A549 (cell line): ENCODE measurements around the gene FRZB.

Experiments used
- CEBPB ChIP-seq, 2 experiments: fragments of >200 bp in 1 of 2; sonication (Bioruptor Twin) in 1 of 2; formaldehyde crosslinking in 1 of 2; IDR thresholded peaks; 2 replicates each; pipeline ENCODE4 v1.6.1; 2012 to 2016
- CHD2 ChIP-seq: fragments of 150-350 bp; IDR thresholded peaks from 2 replicates; pipeline ENCODE4 v1.6.1; 2014; ENCODE audit warnings: low read length; ENCODE audit not compliant: partially characterized antibody
- EP300 ChIP-seq, 2 experiments: fragments of >200 bp; sonication (Bioruptor Twin); formaldehyde crosslinking; IDR thresholded peaks; 2 replicates in 1 of 2; 3 replicates in 1 of 2; pipeline ENCODE4 v1.6.1; 2016 to 2017
- HOXA7 ChIP-seq: fragments of 250-450 bp; sonication (Bioruptor Pico); IDR thresholded peaks from 2 replicates; pipeline ENCODE4 v1.5.0; 2020; ENCODE audit warnings: mild to moderate bottlenecking, moderate library complexity
- MYC ChIP-seq: IDR thresholded peaks from 2 replicates; pipeline ENCODE4 v1.6.1; 2012; ENCODE audit warnings: mild to moderate bottlenecking, inconsistent platforms, low read length, improper control_type of control experiment, borderline replicate concordance
- POLR2A ChIP-seq: IDR thresholded peaks from 2 replicates; pipeline ENCODE4 v1.6.1; 2012; ENCODE audit warnings: mild to moderate bottlenecking, low read length
- TFCP2L1 ChIP-seq: fragments of 250-450 bp; sonication (Bioruptor Pico); IDR thresholded peaks from 2 replicates; pipeline ENCODE4 v1.5.0; 2021; ENCODE audit warnings: mild to moderate bottlenecking
- TP53 ChIP-seq: fragments of 250-450 bp; sonication (Bioruptor Pico); IDR thresholded peaks from 2 replicates; pipeline ENCODE4 v1.5.0; 2021; ENCODE audit warnings: mild to moderate bottlenecking, moderate library complexity
- TF ChIP-seq, protein P1 (sequence below): fragments of 200-600 bp; sonication (generic); IDR thresholded peaks from 2 replicates; pipeline ENCODE4 v1.6.1; 2016; ENCODE audit warnings: antibody characterized with exemption, mild to moderate bottlenecking, moderate library complexity
- TF ChIP-seq, protein P2 (sequence below): fragments of >200 bp; sonication (Bioruptor Twin); formaldehyde crosslinking; IDR thresholded peaks from 3 replicates; pipeline ENCODE4 v1.6.1; 2016
- TF ChIP-seq, protein P3 (sequence below): fragments of >200 bp; sonication (Bioruptor Twin); formaldehyde crosslinking; IDR thresholded peaks from 3 replicates; pipeline ENCODE4 v1.5.1; 2016
- TF ChIP-seq, protein P4 (sequence below): IDR thresholded peaks from 2 replicates; pipeline ENCODE4 v1.6.1; 2012

DNA sequence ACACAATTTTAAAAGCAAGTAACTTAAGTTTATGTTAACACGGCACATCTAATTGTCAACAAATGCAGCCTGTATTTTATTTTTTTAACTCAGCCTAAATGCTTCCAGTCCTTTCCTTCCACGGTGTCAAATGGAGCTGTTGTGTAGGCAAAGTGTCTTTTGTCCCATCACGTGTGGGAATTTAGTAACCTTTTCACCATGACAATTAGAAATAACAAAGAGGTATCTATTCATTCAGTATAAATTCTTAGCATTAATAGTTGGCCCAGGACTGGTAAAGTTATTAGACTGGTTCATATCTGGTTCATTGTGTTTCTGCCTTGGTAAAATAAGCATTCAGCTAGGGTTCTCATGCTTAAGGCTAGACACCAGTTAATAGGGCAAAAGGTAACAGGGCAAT is 47.9 kb downstream of the FRZB start:
- TF ChIP-seq, protein P1, sequence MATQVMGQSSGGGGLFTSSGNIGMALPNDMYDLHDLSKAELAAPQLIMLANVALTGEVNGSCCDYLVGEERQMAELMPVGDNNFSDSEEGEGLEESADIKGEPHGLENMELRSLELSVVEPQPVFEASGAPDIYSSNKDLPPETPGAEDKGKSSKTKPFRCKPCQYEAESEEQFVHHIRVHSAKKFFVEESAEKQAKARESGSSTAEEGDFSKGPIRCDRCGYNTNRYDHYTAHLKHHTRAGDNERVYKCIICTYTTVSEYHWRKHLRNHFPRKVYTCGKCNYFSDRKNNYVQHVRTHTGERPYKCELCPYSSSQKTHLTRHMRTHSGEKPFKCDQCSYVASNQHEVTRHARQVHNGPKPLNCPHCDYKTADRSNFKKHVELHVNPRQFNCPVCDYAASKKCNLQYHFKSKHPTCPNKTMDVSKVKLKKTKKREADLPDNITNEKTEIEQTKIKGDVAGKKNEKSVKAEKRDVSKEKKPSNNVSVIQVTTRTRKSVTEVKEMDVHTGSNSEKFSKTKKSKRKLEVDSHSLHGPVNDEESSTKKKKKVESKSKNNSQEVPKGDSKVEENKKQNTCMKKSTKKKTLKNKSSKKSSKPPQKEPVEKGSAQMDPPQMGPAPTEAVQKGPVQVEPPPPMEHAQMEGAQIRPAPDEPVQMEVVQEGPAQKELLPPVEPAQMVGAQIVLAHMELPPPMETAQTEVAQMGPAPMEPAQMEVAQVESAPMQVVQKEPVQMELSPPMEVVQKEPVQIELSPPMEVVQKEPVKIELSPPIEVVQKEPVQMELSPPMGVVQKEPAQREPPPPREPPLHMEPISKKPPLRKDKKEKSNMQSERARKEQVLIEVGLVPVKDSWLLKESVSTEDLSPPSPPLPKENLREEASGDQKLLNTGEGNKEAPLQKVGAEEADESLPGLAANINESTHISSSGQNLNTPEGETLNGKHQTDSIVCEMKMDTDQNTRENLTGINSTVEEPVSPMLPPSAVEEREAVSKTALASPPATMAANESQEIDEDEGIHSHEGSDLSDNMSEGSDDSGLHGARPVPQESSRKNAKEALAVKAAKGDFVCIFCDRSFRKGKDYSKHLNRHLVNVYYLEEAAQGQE = no peak
- no peak for TF ChIP-seq EP300 (IDR thresholded peaks at IDR 0.05)
- no peak for TF ChIP-seq CEBPB (IDR thresholded peaks at IDR 0.05)
- TF ChIP-seq, protein P2, sequence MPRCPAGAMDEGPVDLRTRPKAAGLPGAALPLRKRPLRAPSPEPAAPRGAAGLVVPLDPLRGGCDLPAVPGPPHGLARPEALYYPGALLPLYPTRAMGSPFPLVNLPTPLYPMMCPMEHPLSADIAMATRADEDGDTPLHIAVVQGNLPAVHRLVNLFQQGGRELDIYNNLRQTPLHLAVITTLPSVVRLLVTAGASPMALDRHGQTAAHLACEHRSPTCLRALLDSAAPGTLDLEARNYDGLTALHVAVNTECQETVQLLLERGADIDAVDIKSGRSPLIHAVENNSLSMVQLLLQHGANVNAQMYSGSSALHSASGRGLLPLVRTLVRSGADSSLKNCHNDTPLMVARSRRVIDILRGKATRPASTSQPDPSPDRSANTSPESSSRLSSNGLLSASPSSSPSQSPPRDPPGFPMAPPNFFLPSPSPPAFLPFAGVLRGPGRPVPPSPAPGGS = no peak
- no peak for TF ChIP-seq TFCP2L1 (CRISPR knock-in tag)
- TF ChIP-seq POLR2A = no peak
- no peak for TF ChIP-seq HOXA7 (CRISPR knock-in tag)
- TF ChIP-seq, protein P3, sequence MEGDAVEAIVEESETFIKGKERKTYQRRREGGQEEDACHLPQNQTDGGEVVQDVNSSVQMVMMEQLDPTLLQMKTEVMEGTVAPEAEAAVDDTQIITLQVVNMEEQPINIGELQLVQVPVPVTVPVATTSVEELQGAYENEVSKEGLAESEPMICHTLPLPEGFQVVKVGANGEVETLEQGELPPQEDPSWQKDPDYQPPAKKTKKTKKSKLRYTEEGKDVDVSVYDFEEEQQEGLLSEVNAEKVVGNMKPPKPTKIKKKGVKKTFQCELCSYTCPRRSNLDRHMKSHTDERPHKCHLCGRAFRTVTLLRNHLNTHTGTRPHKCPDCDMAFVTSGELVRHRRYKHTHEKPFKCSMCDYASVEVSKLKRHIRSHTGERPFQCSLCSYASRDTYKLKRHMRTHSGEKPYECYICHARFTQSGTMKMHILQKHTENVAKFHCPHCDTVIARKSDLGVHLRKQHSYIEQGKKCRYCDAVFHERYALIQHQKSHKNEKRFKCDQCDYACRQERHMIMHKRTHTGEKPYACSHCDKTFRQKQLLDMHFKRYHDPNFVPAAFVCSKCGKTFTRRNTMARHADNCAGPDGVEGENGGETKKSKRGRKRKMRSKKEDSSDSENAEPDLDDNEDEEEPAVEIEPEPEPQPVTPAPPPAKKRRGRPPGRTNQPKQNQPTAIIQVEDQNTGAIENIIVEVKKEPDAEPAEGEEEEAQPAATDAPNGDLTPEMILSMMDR = no peak
- TF ChIP-seq MYC = no peak
- TF ChIP-seq, protein P4, sequence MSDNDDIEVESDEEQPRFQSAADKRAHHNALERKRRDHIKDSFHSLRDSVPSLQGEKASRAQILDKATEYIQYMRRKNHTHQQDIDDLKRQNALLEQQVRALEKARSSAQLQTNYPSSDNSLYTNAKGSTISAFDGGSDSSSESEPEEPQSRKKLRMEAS = no peak
- no peak for TF ChIP-seq CHD2
- no peak for TF ChIP-seq TP53 (CRISPR knock-in tag)
